Epithelial cell of proximal tubule (primary cell): ENCODE results near the gene COPA. TPM values are rescaled to one million over a fixed set of nuclear protein-coding genes. Genes with fewer than 3 reads are reported as not detected.

Experiments
- DNase-seq: peaks from one replicate; pipeline ENCODE4 v3.0.0-alpha.2; 2011; ENCODE audit warnings: low read depth
- H3K4me3 ChIP-seq: 2 replicates; pipeline ENCODE4 v1.5.1; 2011; ENCODE audit warnings: low read depth, mild to moderate bottlenecking, low read length
- total RNA-seq: library from RNA; depleted of rRNA; stranded (reverse); fragments of >200 nt; gene quantifications from 2 replicates; pipeline ENCODE4 v1.2.3, GENCODE V29; 2015
- TF ChIP-seq, protein P1 (sequence below): conservative IDR thresholded peaks from 2 replicates; pipeline ENCODE4 v1.5.1; 2012; ENCODE audit warnings: low read depth, mild to moderate bottlenecking, low read length

Gene COPA
- total RNA-seq, 1 donor from 2014 or later = 89.7 TPM

DNA sequence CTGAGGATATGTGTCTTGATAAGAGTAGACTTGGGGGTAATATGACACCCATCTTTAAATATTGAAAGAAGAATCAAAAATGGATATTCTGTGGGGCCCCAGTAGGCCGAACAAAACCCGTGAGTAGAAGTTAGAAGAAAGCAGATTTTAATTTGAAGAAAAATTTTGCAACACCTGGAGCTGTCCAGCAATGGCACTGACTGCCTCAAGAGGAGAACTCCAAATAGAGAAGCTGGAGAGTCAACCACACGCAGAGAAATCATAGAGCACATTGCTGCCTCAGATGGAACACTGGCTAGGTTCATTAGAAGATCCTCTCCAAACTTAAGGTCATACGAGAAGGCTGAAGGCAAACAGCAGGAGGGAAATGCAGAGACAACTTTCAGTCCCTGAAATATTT lies 30.6 kb upstream of the COPA start:
- TF ChIP-seq, protein P1, sequence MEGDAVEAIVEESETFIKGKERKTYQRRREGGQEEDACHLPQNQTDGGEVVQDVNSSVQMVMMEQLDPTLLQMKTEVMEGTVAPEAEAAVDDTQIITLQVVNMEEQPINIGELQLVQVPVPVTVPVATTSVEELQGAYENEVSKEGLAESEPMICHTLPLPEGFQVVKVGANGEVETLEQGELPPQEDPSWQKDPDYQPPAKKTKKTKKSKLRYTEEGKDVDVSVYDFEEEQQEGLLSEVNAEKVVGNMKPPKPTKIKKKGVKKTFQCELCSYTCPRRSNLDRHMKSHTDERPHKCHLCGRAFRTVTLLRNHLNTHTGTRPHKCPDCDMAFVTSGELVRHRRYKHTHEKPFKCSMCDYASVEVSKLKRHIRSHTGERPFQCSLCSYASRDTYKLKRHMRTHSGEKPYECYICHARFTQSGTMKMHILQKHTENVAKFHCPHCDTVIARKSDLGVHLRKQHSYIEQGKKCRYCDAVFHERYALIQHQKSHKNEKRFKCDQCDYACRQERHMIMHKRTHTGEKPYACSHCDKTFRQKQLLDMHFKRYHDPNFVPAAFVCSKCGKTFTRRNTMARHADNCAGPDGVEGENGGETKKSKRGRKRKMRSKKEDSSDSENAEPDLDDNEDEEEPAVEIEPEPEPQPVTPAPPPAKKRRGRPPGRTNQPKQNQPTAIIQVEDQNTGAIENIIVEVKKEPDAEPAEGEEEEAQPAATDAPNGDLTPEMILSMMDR = no peak
- H3K4me3 ChIP-seq = no peak overlapping the region
- DNase-seq = no peak

DNA sequence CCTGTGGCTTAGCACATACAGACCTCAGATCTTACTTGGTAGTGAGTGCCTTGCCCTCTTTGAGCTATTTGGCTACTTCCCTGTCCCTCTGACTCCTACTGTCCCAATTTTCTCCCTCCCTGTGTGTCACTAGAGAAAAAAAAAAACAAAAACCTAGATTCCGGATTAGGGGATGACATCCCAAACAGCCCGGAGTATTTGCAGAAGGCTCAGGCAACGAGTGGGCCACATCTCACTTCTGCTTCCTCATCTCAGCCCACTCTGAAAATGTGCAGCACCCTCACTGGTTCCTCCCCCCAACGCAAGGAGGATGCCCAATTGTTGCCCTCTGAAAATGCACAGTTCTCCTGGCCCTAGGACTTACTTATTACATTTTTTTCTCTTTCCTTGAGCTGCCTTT lies 28.7 kb upstream of the COPA start:
- no peak overlapping the region for H3K4me3 ChIP-seq
- TF ChIP-seq, protein P1 = no peak
- DNase-seq = no peak

DNA sequence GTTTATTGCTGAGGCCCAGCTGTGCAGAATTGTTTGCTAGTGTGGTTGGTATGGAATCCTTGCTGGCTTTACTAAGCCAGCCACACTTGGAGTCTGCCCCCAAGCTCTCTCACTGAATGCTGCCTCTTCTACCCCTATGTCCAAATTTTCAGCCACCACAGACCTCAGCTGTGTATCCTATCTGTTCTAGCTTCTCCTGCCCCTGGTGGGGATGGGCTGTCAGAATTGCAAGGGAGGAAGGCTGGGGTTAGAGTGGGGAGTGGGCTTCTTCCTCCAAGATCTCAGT lies 28.2 kb upstream of the COPA start:
- no peak for DNase-seq
- TF ChIP-seq, protein P1 = no peak
- H3K4me3 ChIP-seq = no peak overlapping the region

DNA sequence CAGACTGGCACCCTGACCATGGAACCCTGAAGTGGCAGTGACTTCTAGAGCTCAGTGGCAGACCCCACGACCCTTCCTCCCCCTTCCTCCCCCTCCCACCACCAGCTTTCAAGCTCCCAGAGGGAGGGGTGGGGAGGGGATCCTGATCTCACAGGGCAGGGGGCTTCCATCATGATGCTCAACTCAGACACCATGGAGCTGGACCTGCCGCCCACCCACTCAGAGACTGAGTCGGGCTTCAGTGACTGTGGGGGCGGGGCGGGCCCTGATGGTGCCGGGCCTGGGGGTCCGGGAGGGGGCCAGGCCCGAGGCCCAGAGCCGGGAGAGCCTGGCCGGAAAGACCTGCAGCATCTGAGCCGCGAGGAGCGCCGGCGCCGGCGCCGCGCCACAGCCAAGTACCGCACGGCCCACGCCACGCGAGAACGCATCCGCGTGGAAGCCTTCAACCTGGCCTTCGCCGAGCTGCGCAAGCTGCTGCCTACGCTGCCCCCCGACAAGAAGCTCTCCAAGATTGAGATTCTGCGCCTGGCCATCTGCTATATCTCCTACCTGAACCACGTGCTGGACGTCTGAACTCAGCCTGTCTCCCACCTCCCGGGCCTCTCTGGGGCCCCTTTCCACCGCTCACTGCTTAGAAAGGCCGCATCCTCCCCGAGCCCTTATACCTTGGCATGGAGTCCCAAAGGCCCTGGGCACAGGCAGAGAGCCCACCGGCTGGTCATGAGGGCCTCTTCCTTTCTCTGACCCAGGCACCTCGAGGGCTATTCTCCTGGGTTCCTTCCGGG lies 27.7 kb upstream of the COPA start:
- DNase-seq = no peak
- TF ChIP-seq, protein P1 = no peak
- no peak overlapping the region for H3K4me3 ChIP-seq

DNA sequence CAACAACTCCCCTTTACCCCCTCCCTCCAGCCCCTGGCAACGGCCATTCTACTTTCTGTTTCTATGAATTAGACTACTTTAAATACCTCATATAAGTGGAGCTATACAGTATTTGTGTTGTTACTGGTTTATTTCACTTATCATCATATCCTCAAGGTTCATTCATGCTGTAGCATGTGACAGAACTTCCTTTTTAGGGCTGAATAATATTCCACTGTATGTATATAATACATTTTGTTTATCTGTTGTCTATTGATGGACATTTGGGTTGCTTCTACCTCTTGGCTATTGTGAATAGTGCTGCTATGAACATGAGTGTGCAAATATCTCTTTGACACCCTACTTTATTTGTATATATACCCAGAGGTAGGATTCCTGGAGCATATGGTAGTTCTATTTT lies 26.0 kb upstream of the COPA start:
- TF ChIP-seq, protein P1 = no peak
- DNase-seq = no peak
- H3K4me3 ChIP-seq = no peak overlapping the region

DNA sequence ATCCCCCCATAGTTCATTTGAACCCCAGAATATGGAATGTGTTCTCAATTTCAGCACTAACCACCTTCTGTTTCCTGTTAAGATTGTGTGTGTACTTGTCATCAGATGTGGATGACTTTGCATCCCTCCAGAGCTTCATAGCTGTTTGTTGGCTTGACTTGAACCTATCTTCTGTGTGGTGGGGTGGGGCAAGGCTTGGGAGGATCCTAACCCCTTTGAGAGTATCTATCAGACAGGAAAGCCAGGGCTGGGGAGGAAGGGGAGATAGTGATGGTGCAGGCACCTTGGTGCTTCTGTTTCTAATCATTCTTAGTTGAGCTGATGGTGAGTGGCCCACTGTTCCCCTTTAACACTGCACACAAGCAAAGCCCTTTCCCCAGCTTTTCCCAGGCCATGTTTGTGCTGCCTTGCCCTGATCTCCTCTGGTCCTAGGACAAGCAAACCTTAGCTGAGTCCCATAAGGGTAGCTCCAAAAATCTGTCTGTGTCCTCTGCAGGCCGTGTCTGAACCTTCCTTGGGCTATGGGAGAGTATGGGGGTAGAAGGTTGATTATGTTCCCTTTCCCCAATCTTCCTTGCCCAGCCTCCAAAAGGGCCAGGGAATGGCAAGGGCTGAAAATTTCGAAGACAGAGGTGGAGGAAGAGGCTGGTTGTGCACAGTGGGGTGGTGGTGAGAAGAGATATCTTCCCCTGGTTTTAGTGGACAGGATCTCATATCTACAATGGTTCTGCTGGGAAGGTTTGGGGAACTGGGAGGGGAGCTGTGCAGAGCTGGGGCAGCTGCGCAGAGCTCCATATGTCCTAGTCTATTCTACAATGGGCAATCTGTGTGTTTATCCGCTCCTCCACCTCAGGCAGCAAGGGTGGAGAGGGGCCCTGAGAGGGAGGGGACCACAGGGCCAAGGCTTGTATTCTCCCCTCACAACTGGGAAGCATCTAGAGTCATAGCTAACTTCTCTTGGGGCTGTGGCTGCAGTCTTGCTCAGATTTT lies 25.2 kb upstream of the COPA start:
- TF ChIP-seq, protein P1 = no peak
- DNase-seq = no peak

DNA sequence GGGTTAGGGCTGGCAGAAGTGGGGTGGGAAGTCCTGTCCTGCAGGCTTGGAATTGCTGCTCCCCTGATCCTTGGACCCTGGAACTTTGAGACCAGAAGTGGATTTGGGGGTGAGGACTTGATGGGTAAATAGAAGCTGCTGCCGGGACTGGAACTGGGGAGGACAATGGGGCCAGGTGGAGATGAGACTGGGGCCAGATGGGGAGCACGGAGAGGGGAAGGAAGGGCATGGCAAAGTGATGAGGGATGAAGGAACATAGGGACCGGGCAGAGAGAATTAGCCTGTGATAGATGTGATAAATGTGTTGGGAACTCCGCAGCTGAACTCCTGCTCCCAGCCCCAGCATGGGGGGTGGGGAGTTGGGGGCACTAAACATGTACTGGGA lies 24.5 kb upstream of the COPA start:
- TF ChIP-seq, protein P1 = no peak
- H3K4me3 ChIP-seq = no peak overlapping the region
- DNase-seq = no peak

More for the DNA sequence above, 25.2 kb upstream of the COPA start:
- H3K4me3 ChIP-seq = no peak overlapping the region
